KMS-11 (cell line): ENCODE measurements around the gene GGTLC1.

Source experiments
- H2AFZ ChIP-seq: fragments of 200-600 bp; sonication (generic); 2 replicates; pipeline ENCODE4 v1.6.1; 2016; ENCODE audit warnings: antibody characterized with exemption, mixed run types, low read depth
- H3K27ac ChIP-seq: fragments of 200-600 bp; sonication (generic); 2 replicates; pipeline ENCODE4 v1.6.1; 2016; ENCODE audit warnings: mild to moderate bottlenecking, mixed run types
- H3K27me3 ChIP-seq: fragments of 200-600 bp; sonication (generic); 2 replicates; pipeline ENCODE4 v1.6.1; 2017; ENCODE audit warnings: mild to moderate bottlenecking, low read depth, mixed run types, moderate library complexity; ENCODE audit not compliant: insufficient read depth
- H3K36me3 ChIP-seq: fragments of 200-600 bp; sonication (generic); 2 replicates; pipeline ENCODE4 v1.6.1; 2017; ENCODE audit warnings: mild to moderate bottlenecking, mixed run types; ENCODE audit not compliant: insufficient read depth
- H3K4me1 ChIP-seq: fragments of 200-600 bp; sonication (generic); 2 replicates; pipeline ENCODE4 v1.6.1; 2016; ENCODE audit warnings: mild to moderate bottlenecking, low read depth, mixed run types; ENCODE audit not compliant: poor library complexity, severe bottlenecking
- H3K4me2 ChIP-seq: fragments of 200-600 bp; sonication (generic); 2 replicates; pipeline ENCODE4 v1.7.0; 2016; ENCODE audit warnings: mild to moderate bottlenecking, mixed run types
- H3K4me3 ChIP-seq: fragments of 200-600 bp; sonication (generic); IDR thresholded peaks from 2 replicates; pipeline ENCODE4 v1.6.1; 2017; ENCODE audit warnings: low read depth, low read length, mixed read lengths; ENCODE audit not compliant: insufficient read depth
- H3K79me2 ChIP-seq: fragments of 200-600 bp; sonication (generic); 2 replicates; pipeline ENCODE4 v1.6.1; 2016; ENCODE audit warnings: low read depth, mixed run types; ENCODE audit not compliant: insufficient read depth
- H3K9ac ChIP-seq: fragments of 200-600 bp; sonication (generic); 2 replicates; pipeline ENCODE4 v1.6.1; 2016; ENCODE audit warnings: mild to moderate bottlenecking, mixed run types
- H4K20me1 ChIP-seq: fragments of 200-600 bp; sonication (generic); 2 replicates; pipeline ENCODE4 v1.6.1; 2016; ENCODE audit warnings: mild to moderate bottlenecking, mixed run types; ENCODE audit not compliant: insufficient read depth
- CTCF ChIP-seq: fragments of 200-600 bp; sonication (generic); conservative IDR thresholded peaks from 2 replicates; pipeline ENCODE4 v1.6.1; 2017; ENCODE audit warnings: low read depth, mild to moderate bottlenecking, antibody characterized with exemption, low read length, moderate library complexity, mixed read lengths

GGTLC1 gene

DNA sequence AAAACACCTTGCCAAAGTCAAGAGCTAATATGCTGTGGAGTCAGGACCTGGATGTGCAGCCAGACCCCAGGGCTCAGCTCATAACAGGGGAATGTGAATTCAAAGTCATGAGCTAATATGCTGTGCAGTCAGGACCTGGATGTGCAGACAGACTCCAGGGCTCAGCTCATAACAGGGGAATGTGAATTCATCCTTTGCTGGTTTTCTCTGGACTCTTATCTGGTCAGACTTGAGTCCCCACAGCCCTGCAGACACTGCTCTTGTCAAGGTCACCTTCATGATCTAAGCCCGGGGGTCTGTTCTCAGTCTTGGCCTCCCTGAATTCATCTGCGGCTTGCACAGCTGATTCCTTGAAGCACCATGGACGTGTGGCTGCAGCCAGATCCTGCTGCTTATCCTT is 19.2 kb upstream of the GGTLC1 start:
- no peaks in the 10 kb centered on the region for H3K4me1 ChIP-seq
- no peaks in the 10 kb centered on the region for H3K36me3 ChIP-seq
- H4K20me1 ChIP-seq = no peaks in the 10 kb centered on the region
- no peak for TF ChIP-seq CTCF
- H3K79me2 ChIP-seq = no peaks in the 10 kb centered on the region
- no peak overlapping the region for H2AFZ ChIP-seq
- H3K27me3 ChIP-seq = no peaks in the 10 kb centered on the region
- H3K4me2 ChIP-seq = no peak overlapping the region
- H3K27ac ChIP-seq = no peak overlapping the region
- H3K4me3 ChIP-seq = no peak overlapping the region
- no peak overlapping the region for H3K9ac ChIP-seq

DNA sequence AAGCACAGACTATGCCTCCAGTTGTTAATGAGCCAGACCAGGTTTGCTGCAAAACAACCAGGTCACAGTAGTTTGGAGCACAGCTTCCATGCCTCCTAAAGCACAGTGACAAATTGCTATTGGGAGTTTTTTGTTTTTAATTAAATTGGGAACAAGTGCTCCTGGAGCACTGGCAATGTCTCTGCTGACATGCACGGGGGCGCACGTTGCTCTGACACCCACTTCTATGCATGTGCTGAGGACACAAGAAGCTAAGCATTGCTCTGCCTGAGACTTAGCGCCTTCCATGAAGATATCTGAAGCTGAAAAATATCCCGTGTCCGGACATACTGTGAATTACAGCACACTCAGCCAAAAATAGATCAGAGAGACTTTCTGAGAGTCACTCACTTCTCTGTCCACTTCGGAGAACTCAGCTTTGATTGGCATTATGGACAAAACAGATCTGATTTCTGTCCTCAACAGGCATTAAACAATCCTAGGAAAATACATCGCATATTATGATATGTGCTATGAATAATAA is 18.6 kb upstream of the GGTLC1 start:
- Histone ChIP-seq H3K4me1 (no peaks in the 10 kb centered on the region), H3K27ac (no peak overlapping the region), H2AFZ (no peak overlapping the region), H3K79me2 (no peaks in the 10 kb centered on the region), H4K20me1 (no peaks in the 10 kb centered on the region), H3K9ac (no peak overlapping the region), H3K4me2 (no peak overlapping the region), H3K4me3 (no peak overlapping the region), H3K27me3 (no peaks in the 10 kb centered on the region), H3K36me3 (no peaks in the 10 kb centered on the region)
- TF ChIP-seq CTCF = no peak

DNA sequence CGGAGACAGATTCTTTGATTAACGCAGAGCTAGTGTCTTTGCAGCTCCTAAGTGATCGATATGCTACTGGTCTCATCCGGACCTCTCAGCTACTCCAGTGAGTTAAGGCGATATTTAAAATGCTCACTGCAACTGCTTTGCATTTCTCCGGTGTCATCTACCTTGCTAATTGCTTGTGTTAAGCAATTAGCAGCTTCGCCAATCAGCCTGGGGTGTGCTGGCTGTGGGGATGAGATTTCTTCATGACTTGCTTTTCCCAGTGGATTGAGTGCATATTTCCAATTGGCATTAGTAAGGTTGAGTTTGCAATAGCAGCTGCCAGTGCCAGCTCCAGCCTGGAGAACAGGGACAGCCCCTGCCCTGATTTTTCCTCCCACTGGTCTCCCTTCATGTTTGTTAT is 18.0 kb upstream of the GGTLC1 start:
- Histone ChIP-seq H3K4me2 (no peak overlapping the region), H3K27ac (no peak overlapping the region), H3K36me3 (no peaks in the 10 kb centered on the region), H3K27me3 (no peaks in the 10 kb centered on the region), H4K20me1 (no peaks in the 10 kb centered on the region), H3K4me3 (no peak overlapping the region), H3K4me1 (no peaks in the 10 kb centered on the region), H2AFZ (no peak overlapping the region), H3K79me2 (no peaks in the 10 kb centered on the region), H3K9ac (no peak overlapping the region)
- TF ChIP-seq CTCF = no peak

GRCh38 chr20:24004471-24004870 is 15.9 kb upstream of the GGTLC1 start:
- Histone ChIP-seq H3K9ac (no peak overlapping the region), H4K20me1 (no peaks in the 10 kb centered on the region), H3K27me3 (no peaks in the 10 kb centered on the region), H3K79me2 (no peaks in the 10 kb centered on the region), H3K4me2 (no peak overlapping the region), H3K4me1 (no peaks in the 10 kb centered on the region), H3K27ac (no peak overlapping the region), H3K4me3 (no peak overlapping the region), H3K36me3 (no peaks in the 10 kb centered on the region), H2AFZ (no peak overlapping the region)
- TF ChIP-seq CTCF = no peak

DNA sequence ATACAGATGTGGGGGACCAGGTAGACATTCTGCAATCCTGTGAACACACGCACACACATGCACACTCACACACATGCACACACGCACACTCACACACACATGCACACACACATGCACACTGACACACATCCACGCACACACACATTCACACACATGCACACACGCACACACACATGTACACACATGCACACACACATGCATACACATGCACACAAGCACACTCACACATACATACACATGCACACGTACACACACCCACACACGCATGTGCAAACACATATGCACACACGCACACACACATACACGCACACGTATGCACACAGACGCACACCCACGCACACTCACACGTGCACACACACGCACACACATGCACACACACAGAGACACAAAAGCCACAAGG is 14.3 kb upstream of the GGTLC1 start:
- Histone ChIP-seq H3K4me1 (no peaks in the 10 kb centered on the region), H3K9ac (no peak overlapping the region), H3K4me3 (no peak overlapping the region), H3K27ac (no peak overlapping the region), H3K79me2 (no peaks in the 10 kb centered on the region), H3K4me2 (no peak overlapping the region), H3K27me3 (no peaks in the 10 kb centered on the region), H2AFZ (no peak overlapping the region), H3K36me3 (no peaks in the 10 kb centered on the region), H4K20me1 (no peaks in the 10 kb centered on the region)
- no peak for TF ChIP-seq CTCF
